ENCODE results near the gene UBAC2. TPM values are rescaled to one million over a fixed set of nuclear protein-coding genes. Genes with fewer than 3 reads are reported as not detected.
"Not testable (repeated sequence)": the region's sequence is repeated elsewhere in the genome, so short reads cannot be mapped to it uniquely, and the experiment has no call there.

UBAC2 gene
- polyA plus RNA-seq, 3 donors = 59.6 to 113 (median 96.7) TPM

GRCh38 chr13:99410646-99411475, 210.2 kb downstream of the UBAC2 start:
- H3K4me3 ChIP-seq (replicated peaks in 1 of 3; ENCODE audit: low read depth in 2 of 3, low read length in 3 of 3); H3K27me3 ChIP-seq (ENCODE audit: control insufficient read depth in 2 of 2, insufficient read depth in 2 of 2, low read length in 2 of 2); H3K79me2 ChIP-seq (ENCODE audit: insufficient read depth, low read length); H4K20me1 ChIP-seq (ENCODE audit: insufficient read depth, low read length); H3K36me3 ChIP-seq (replicated peaks in 1 of 2; ENCODE audit: control insufficient read depth in 1 of 2, insufficient read depth in 2 of 2, low read length in 2 of 2); H3K9me3 Mint-ChIP-seq; H3K36me3 Mint-ChIP-seq; H3K4me2 ChIP-seq (replicated peaks; ENCODE audit: extremely low read depth, low read length, poor library complexity, severe bottlenecking); H3K27ac ChIP-seq (ENCODE audit: low read depth in 1 of 2, low read length in 2 of 2); H3K27ac Mint-ChIP-seq; intact Hi-C loops (cut with micrococcal nuclease); H2AFZ ChIP-seq (ENCODE audit: insufficient read depth, low read depth, low read length, poor library complexity, severe bottlenecking); H3K9me3 ChIP-seq (replicated peaks in 1 of 2; ENCODE audit: control insufficient read depth in 1 of 2, insufficient read depth in 1 of 2, low read length in 2 of 2); DNase-seq; H3K4me3 Mint-ChIP-seq; H3K9ac ChIP-seq (ENCODE audit: insufficient read depth, low read length, poor library complexity, severe bottlenecking); H3K27me3 Mint-ChIP-seq (ENCODE audit: low read depth in 3 of 3): not testable (repeated sequence)
- peaks cover 29% of the 10 kb centered on the region for H3K4me1 Mint-ChIP-seq
- 97% methylated on average over 4 of the region's 13 CpGs for WGBS (ENCODE audit: insufficient coverage)
- peaks cover 40 to 43% of the 10 kb centered on the region in 2 donors for H3K4me1 ChIP-seq (ENCODE audit: control insufficient read depth in 1 of 2, insufficient read depth in 2 of 2, low read length in 2 of 2)

- Histone ChIP-seq H3K27ac (ENCODE audit: low read depth in 1 of 2, low read length in 2 of 2) (no peak overlapping the region), H2AFZ (ENCODE audit: insufficient read depth, low read depth, low read length, poor library complexity, severe bottlenecking) (no peak overlapping the region), H3K4me1 (ENCODE audit: control insufficient read depth in 1 of 2, insufficient read depth in 2 of 2, low read length in 2 of 2) (peaks cover 23 to 25% of the 10 kb centered on the region in 2 donors), H3K9ac (ENCODE audit: insufficient read depth, low read length, poor library complexity, severe bottlenecking) (no peak overlapping the region), H4K20me1 (ENCODE audit: insufficient read depth, low read length) (no peaks in the 10 kb centered on the region), H3K36me3 (replicated peaks in 1 of 2; ENCODE audit: control insufficient read depth in 1 of 2, insufficient read depth in 2 of 2, low read length in 2 of 2) (no peaks in the 10 kb centered on the region), H3K4me2 (replicated peaks; ENCODE audit: extremely low read depth, low read length, poor library complexity, severe bottlenecking) (no peak overlapping the region), H3K27me3 (ENCODE audit: control insufficient read depth in 2 of 2, insufficient read depth in 2 of 2, low read length in 2 of 2) (no peaks in the 10 kb centered on the region), H3K9me3 (replicated peaks in 1 of 2; ENCODE audit: control insufficient read depth in 1 of 2, insufficient read depth in 1 of 2, low read length in 2 of 2) (no peaks in the 10 kb centered on the region), H3K79me2 (ENCODE audit: insufficient read depth, low read length) (no peaks in the 10 kb centered on the region), H3K4me3 (replicated peaks in 1 of 3; ENCODE audit: low read depth in 2 of 3, low read length in 3 of 3) (no peak overlapping the region)
- intact Hi-C loops (cut with micrococcal nuclease) = no loop called here
- Mint-ChIP-seq H3K4me3 (no peak overlapping the region), H3K9me3 (peaks cover 0 to 8% (median 0%) of the 10 kb centered on the region in 7 donors), H3K27me3 (ENCODE audit: low read depth in 3 of 3) (peaks cover 3 to 8% (median 3%) of the 10 kb centered on the region in 3 donors), H3K27ac (no peak overlapping the region), H3K4me1 (peaks cover 9% of the 10 kb centered on the region), H3K36me3 (no peaks in the 10 kb centered on the region)
- no CpG with 5 or more reads among the region's 1 CpG for WGBS (ENCODE audit: insufficient coverage)
- no peak for DNase-seq
- no peak for TF ChIP-seq CTCF (IDR thresholded peaks at IDR 0.05)
These were observed 212.2 kb downstream of the UBAC2 start for GRCh38 chr13:99412856-99413255.

All from CD14-positive monocyte (primary cell).